OCI-LY1 (cell line): ENCODE measurements around the gene KLHL36.

ENCODE experiments used
- EZH2 ChIP-seq: fragments of 200-600 bp; sonication (generic), shearing (Covaris generic); IDR thresholded peaks from 2 replicates; pipeline ENCODE4 v1.8.0; 2017; ENCODE audit warnings: borderline replicate concordance, mixed run types, mild to moderate bottlenecking, antibody characterized with exemption, low read length, moderate library complexity, mixed read lengths
- TF ChIP-seq, protein P1 (sequence below): fragments of 200-600 bp; sonication (generic), shearing (Covaris generic); IDR thresholded peaks from 2 replicates; pipeline ENCODE4 v1.5.1; 2017; ENCODE audit warnings: mild to moderate bottlenecking, antibody characterized with exemption, low read length, moderate library complexity, mixed read lengths

DNA sequence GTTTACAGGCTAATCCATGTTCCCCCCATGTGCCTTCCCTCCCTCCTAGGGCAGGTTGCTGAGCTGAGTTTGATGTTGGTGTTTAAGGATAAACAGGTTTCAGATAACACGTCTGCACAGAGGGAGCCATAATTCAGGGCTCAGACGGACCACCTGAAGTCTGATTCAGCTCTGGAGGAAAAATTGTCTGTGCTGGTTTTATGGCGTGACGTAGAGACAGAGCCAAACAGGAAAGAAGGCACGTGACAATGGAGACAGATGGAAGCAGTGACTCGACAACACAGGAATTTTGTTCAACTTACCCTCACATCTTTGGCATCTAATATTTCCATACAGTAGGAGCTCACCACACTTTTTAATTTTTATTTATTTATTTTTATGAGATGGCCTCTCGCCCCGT, 40.8 kb downstream of the KLHL36 start:
- no peak for TF ChIP-seq EZH2
- TF ChIP-seq, protein P1, sequence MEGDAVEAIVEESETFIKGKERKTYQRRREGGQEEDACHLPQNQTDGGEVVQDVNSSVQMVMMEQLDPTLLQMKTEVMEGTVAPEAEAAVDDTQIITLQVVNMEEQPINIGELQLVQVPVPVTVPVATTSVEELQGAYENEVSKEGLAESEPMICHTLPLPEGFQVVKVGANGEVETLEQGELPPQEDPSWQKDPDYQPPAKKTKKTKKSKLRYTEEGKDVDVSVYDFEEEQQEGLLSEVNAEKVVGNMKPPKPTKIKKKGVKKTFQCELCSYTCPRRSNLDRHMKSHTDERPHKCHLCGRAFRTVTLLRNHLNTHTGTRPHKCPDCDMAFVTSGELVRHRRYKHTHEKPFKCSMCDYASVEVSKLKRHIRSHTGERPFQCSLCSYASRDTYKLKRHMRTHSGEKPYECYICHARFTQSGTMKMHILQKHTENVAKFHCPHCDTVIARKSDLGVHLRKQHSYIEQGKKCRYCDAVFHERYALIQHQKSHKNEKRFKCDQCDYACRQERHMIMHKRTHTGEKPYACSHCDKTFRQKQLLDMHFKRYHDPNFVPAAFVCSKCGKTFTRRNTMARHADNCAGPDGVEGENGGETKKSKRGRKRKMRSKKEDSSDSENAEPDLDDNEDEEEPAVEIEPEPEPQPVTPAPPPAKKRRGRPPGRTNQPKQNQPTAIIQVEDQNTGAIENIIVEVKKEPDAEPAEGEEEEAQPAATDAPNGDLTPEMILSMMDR = no peak
